Measurements from ENCODE around the gene TK2. TPM values are rescaled to one million over a fixed set of nuclear protein-coding genes. Genes with fewer than 3 reads are reported as not detected.
A peak's percentile ranks its signal among the peaks of the same experiment; 100 is the strongest.

TK2 gene
- total RNA-seq, 1 donor from 2014 or later = 13.1 TPM

- DNase-seq (ENCODE audit: low spot score) = no peak
- Mint-ChIP-seq H3K27ac (ENCODE audit: unreplicated experiment) (no peak overlapping the region), H3K9me3 (ENCODE audit: unreplicated experiment) (no peaks in the 10 kb centered on the region), H3K4me1 (ENCODE audit: unreplicated experiment) (peaks cover 27% of the 10 kb centered on the region), H3K4me3 (ENCODE audit: unreplicated experiment) (no peak overlapping the region), H3K36me3 (ENCODE audit: low read depth, unreplicated experiment) (no peaks in the 10 kb centered on the region), H3K27me3 (ENCODE audit: unreplicated experiment) (peaks cover 16% of the 10 kb centered on the region)
- no peak for TF ChIP-seq CTCF (IDR thresholded peaks at IDR 0.05; ENCODE audit: unreplicated experiment)
Observed at GRCh38 chr16:66479661-66480264, 70.2 kb downstream of the TK2 start.

- Mint-ChIP-seq H3K27ac (ENCODE audit: unreplicated experiment) (no peak overlapping the region), H3K4me1 (ENCODE audit: unreplicated experiment) (peaks cover 27% of the 10 kb centered on the region), H3K27me3 (ENCODE audit: unreplicated experiment) (peaks cover 13% of the 10 kb centered on the region), H3K4me3 (ENCODE audit: unreplicated experiment) (no peak overlapping the region), H3K36me3 (ENCODE audit: low read depth, unreplicated experiment) (no peaks in the 10 kb centered on the region), H3K9me3 (ENCODE audit: unreplicated experiment) (no peaks in the 10 kb centered on the region)
- peak; percentile 63 for DNase-seq (ENCODE audit: low spot score)
- TF ChIP-seq CTCF (IDR thresholded peaks at IDR 0.05; ENCODE audit: unreplicated experiment) = peak; percentile 57
Observed at GRCh38 chr16:66478733-66479511, 71.0 kb downstream of the TK2 start.

- Mint-ChIP-seq H3K4me1 (ENCODE audit: unreplicated experiment) (peaks cover 21% of the 10 kb centered on the region), H3K4me3 (ENCODE audit: unreplicated experiment) (no peak overlapping the region), H3K27me3 (ENCODE audit: unreplicated experiment) (peaks cover 9% of the 10 kb centered on the region), H3K9me3 (ENCODE audit: unreplicated experiment) (no peaks in the 10 kb centered on the region), H3K36me3 (ENCODE audit: low read depth, unreplicated experiment) (no peaks in the 10 kb centered on the region), H3K27ac (ENCODE audit: unreplicated experiment) (peak overlapping the region; percentile 30)
- no peak for TF ChIP-seq CTCF (IDR thresholded peaks at IDR 0.05; ENCODE audit: unreplicated experiment)
- DNase-seq (ENCODE audit: low spot score) = no peak
Observed at GRCh38 chr16:66477028-66477515, 72.8 kb downstream of the TK2 start.

GRCh38 chr16:66476328-66477027 lies 73.4 kb downstream of the TK2 start:
- no peaks in the 10 kb centered on the region for H3K36me3 Mint-ChIP-seq (ENCODE audit: low read depth, unreplicated experiment)
- peaks cover 27% of the 10 kb centered on the region for H3K4me1 Mint-ChIP-seq (ENCODE audit: unreplicated experiment)

More at GRCh38 chr16:66476328-66477027, 73.4 kb downstream of the TK2 start:
- H3K4me3 Mint-ChIP-seq (ENCODE audit: unreplicated experiment) = no peak overlapping the region
- peaks cover 8% of the 10 kb centered on the region for H3K27me3 Mint-ChIP-seq (ENCODE audit: unreplicated experiment)
- H3K27ac Mint-ChIP-seq (ENCODE audit: unreplicated experiment) = peak overlapping the region; percentile 30
- no peak for DNase-seq (ENCODE audit: low spot score)
- no peak for TF ChIP-seq CTCF (IDR thresholded peaks at IDR 0.05; ENCODE audit: unreplicated experiment)
- H3K9me3 Mint-ChIP-seq (ENCODE audit: unreplicated experiment) = no peaks in the 10 kb centered on the region

All from endothelial cell (in vitro differentiated cells).